ENCODE data around the gene RAB28.

RAB28 gene

DNA sequence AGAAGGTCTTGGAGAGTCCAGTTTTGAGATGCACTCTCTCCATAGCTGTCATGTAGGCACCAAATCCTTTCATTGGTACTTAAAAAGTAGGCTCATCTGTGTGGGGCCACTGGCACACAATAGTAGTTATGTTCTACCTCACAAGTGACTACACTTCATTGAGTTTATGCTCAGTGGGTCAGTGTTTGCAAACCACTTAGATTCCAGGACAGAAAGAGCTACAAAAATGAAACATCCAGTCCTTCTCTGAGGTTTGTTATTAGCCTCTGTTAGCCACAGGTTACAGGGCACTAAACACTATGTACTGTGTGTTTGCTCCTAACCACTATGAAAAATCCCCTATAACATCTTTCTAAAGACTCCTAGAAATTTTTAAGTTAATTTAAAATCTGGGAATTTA lies 13.8 kb downstream of the RAB28 start:
- Histone ChIP-seq H2BK12ac (ENCODE audit: low read length in 2 of 2) (no peak overlapping the region), H4K8ac (ENCODE audit: low read length) (no peak overlapping the region), H3K4me3 (ENCODE audit: insufficient read depth in 1 of 2, low read depth in 1 of 2, low read length in 2 of 2) (no peak overlapping the region), H3K9me3 (ENCODE audit: control insufficient read depth, low read length) (no peaks in the 10 kb centered on the region), H3K14ac (ENCODE audit: low read length in 2 of 2) (no peak overlapping the region), H3K23ac (ENCODE audit: low read length in 2 of 2) (no peak overlapping the region), H4K91ac (ENCODE audit: low read length) (no peak overlapping the region), H3K27me3 (ENCODE audit: control insufficient read depth in 1 of 2, insufficient read depth in 1 of 2, low read length in 2 of 2) (no peaks in the 10 kb centered on the region), H3K27ac (ENCODE audit: low read length, poor library complexity, severe bottlenecking) (no peak overlapping the region), H2BK5ac (ENCODE audit: low read depth, low read length, poor library complexity, severe bottlenecking) (no peak overlapping the region), H3K4ac (ENCODE audit: low read depth in 1 of 2, low read length in 2 of 2) (no peak overlapping the region), H2AFZ (ENCODE audit: low read depth, low read length) (no peak overlapping the region), H2BK120ac (ENCODE audit: low read depth, low read length) (no peak overlapping the region), H2BK15ac (ENCODE audit: low read depth, poor library complexity, severe bottlenecking) (no peak overlapping the region), H3K9ac (ENCODE audit: low read length) (no peak overlapping the region), H3K36me3 (ENCODE audit: control insufficient read depth in 1 of 2, insufficient read depth in 2 of 2, low read depth in 1 of 2, low read length in 2 of 2) (peaks cover 3 to 25% of the 10 kb centered on the region in 2 experiments), H2AK5ac (ENCODE audit: low read length, severe bottlenecking) (no peak overlapping the region), H3K79me1 (replicated peaks; ENCODE audit: low read length, poor library complexity, severe bottlenecking) (peaks cover 12% of the 10 kb centered on the region), H3K18ac (ENCODE audit: low read depth in 1 of 2, low read length in 2 of 2) (no peak overlapping the region), H3K4me1 (ENCODE audit: control insufficient read depth, insufficient read depth, low read depth, low read length) (no peaks in the 10 kb centered on the region), H3K4me2 (ENCODE audit: low read length, poor library complexity, severe bottlenecking) (no peak overlapping the region)
- DNase-seq: peak; percentile 18

DNA sequence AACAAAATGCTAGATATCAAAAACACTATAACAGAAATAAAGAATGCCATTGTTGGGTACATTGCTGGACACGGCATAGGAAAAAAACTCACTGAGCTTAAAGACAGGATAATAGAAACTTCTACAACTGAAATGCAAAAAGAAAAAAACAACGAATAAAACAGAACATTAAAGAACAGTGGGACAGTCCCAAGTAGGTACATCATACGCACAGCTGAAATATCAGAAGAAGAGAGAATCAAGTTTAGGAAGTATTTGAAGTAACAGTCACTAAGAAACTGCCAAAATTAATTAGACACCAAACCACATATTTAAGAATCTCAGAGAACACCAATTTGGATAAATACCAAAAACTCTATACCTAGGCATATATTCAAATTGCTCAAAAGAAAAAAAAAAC lies 19.2 kb downstream of the RAB28 start:
- Histone ChIP-seq H3K9ac (ENCODE audit: low read length) (no peak overlapping the region), H2AFZ (ENCODE audit: low read depth, low read length) (no peak overlapping the region), H3K9me3 (ENCODE audit: control insufficient read depth, low read length) (no peaks in the 10 kb centered on the region), H3K4me2 (ENCODE audit: low read length, poor library complexity, severe bottlenecking) (no peak overlapping the region), H2BK12ac (ENCODE audit: low read length in 2 of 2) (no peak overlapping the region), H2BK15ac (ENCODE audit: low read depth, poor library complexity, severe bottlenecking) (no peak overlapping the region), H3K27me3 (ENCODE audit: control insufficient read depth in 1 of 2, insufficient read depth in 1 of 2, low read length in 2 of 2) (no peaks in the 10 kb centered on the region), H3K4ac (ENCODE audit: low read depth in 1 of 2, low read length in 2 of 2) (no peak overlapping the region), H3K4me3 (ENCODE audit: insufficient read depth in 1 of 2, low read depth in 1 of 2, low read length in 2 of 2) (no peak overlapping the region), H3K14ac (ENCODE audit: low read length in 2 of 2) (no peak overlapping the region), H3K36me3 (ENCODE audit: control insufficient read depth in 1 of 2, insufficient read depth in 2 of 2, low read depth in 1 of 2, low read length in 2 of 2) (peaks cover 3 to 13% of the 10 kb centered on the region in 2 experiments), H3K27ac (ENCODE audit: low read length, poor library complexity, severe bottlenecking) (no peak overlapping the region), H3K4me1 (ENCODE audit: control insufficient read depth, insufficient read depth, low read depth, low read length) (no peaks in the 10 kb centered on the region), H2BK5ac (ENCODE audit: low read depth, low read length, poor library complexity, severe bottlenecking) (no peak overlapping the region), H3K79me1 (replicated peaks; ENCODE audit: low read length, poor library complexity, severe bottlenecking) (peaks cover 17% of the 10 kb centered on the region), H3K23ac (ENCODE audit: low read length in 2 of 2) (no peak overlapping the region), H4K8ac (ENCODE audit: low read length) (no peak overlapping the region), H2AK5ac (ENCODE audit: low read length, severe bottlenecking) (no peak overlapping the region), H2BK120ac (ENCODE audit: low read depth, low read length) (no peak overlapping the region), H4K91ac (ENCODE audit: low read length) (no peak overlapping the region), H3K18ac (ENCODE audit: low read depth in 1 of 2, low read length in 2 of 2) (no peak overlapping the region)
- 100% methylated on average over 1 of the region's 3 CpGs for WGBS
- DNase-seq: no peak

DNA sequence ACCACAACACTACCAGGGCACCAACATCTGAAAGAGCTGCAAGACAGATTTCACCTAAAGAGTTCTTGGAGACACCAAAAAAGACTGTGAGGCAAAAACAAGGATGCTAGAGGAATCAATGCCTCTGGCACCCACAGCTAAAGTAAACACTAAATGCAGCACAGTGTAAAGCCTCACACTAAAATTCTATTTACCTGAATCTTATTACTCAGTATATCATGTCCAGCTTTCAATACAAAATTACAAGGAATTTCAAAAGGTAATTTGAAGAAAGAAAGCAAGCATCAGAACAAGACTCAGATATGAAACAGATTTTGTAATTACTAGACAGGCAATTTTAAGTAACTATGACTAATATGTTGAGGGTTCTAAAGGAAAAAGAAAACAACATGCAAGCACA lies 19.6 kb downstream of the RAB28 start:
- Histone ChIP-seq H3K9ac (ENCODE audit: low read length) (no peak overlapping the region), H2AFZ (ENCODE audit: low read depth, low read length) (no peak overlapping the region), H2BK15ac (ENCODE audit: low read depth, poor library complexity, severe bottlenecking) (no peak overlapping the region)

DNA sequence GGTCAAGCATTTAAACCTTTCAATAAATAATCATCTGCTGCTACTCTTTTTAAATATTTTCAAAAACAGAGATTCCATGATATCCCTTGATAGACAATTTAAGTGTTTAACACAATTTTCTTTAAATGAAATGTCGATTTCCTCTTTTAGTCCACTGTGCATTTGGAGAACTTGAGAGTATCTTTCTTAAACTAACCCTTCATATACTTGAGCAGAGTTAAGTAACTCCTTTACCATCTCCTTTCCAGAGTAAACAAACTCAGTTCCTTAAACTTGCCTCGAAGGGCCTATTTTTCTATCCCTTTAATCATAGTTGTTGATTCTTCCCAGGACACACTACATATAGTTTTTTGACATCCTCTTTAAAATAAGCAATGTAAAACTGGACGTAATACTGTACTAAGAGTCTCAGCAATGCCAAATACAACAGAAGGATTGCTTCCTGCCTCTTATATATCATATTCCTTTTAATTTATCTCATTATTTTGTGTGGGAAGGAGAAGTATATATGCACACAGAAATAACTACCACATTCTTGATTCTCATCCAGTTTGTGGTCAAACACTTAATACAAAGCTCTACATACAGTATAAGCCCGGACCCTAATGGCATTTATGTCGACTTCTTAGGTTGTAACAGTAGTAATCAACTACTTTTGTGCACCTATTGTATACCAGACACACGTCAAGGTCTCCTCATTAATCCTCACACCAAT lies 22.8 kb downstream of the RAB28 start:
- peaks cover 0 to 17% of the 10 kb centered on the region in 2 experiments for H3K36me3 ChIP-seq (ENCODE audit: control insufficient read depth in 1 of 2, insufficient read depth in 2 of 2, low read depth in 1 of 2, low read length in 2 of 2)
- no peak overlapping the region for H3K4me3 ChIP-seq (ENCODE audit: insufficient read depth in 1 of 2, low read depth in 1 of 2, low read length in 2 of 2)
- peak; percentile 16 for DNase-seq
- no peaks in the 10 kb centered on the region for H3K4me1 ChIP-seq (ENCODE audit: control insufficient read depth, insufficient read depth, low read depth, low read length)
- 86% methylated on average over 4 of the region's 6 CpGs for WGBS
- H3K23ac ChIP-seq (ENCODE audit: low read length in 2 of 2): no peak overlapping the region
- no peak overlapping the region for H2AFZ ChIP-seq (ENCODE audit: low read depth, low read length)
- H3K27me3 ChIP-seq (ENCODE audit: control insufficient read depth in 1 of 2, insufficient read depth in 1 of 2, low read length in 2 of 2): no peaks in the 10 kb centered on the region
- no peak overlapping the region for H3K14ac ChIP-seq (ENCODE audit: low read length in 2 of 2)
- no peak overlapping the region for H2AK5ac ChIP-seq (ENCODE audit: low read length, severe bottlenecking)
- no peak overlapping the region for H3K27ac ChIP-seq (ENCODE audit: low read length, poor library complexity, severe bottlenecking)
- H3K18ac ChIP-seq (ENCODE audit: low read depth in 1 of 2, low read length in 2 of 2): no peak overlapping the region
- no peak overlapping the region for H4K8ac ChIP-seq (ENCODE audit: low read length)
- no peak overlapping the region for H3K4ac ChIP-seq (ENCODE audit: low read depth in 1 of 2, low read length in 2 of 2)
- H2BK5ac ChIP-seq (ENCODE audit: low read depth, low read length, poor library complexity, severe bottlenecking): no peak overlapping the region
- no peak overlapping the region for H2BK120ac ChIP-seq (ENCODE audit: low read depth, low read length)
- no peak overlapping the region for H3K4me2 ChIP-seq (ENCODE audit: low read length, poor library complexity, severe bottlenecking)
- H3K9ac ChIP-seq (ENCODE audit: low read length): no peak overlapping the region
- H2BK15ac ChIP-seq (ENCODE audit: low read depth, poor library complexity, severe bottlenecking): no peak overlapping the region
- peaks cover 13% of the 10 kb centered on the region for H3K79me1 ChIP-seq (replicated peaks; ENCODE audit: low read length, poor library complexity, severe bottlenecking)
- H4K91ac ChIP-seq (ENCODE audit: low read length): no peak overlapping the region
- H2BK12ac ChIP-seq (ENCODE audit: low read length in 2 of 2): no peak overlapping the region
- no peaks in the 10 kb centered on the region for H3K9me3 ChIP-seq (ENCODE audit: control insufficient read depth, low read length)

More for the DNA sequence above, 19.6 kb downstream of the RAB28 start:
- no peak overlapping the region for H4K8ac ChIP-seq (ENCODE audit: low read length)
- no peaks in the 10 kb centered on the region for H3K27me3 ChIP-seq (ENCODE audit: control insufficient read depth in 1 of 2, insufficient read depth in 1 of 2, low read length in 2 of 2)
- no peaks in the 10 kb centered on the region for H3K9me3 ChIP-seq (ENCODE audit: control insufficient read depth, low read length)
- H3K36me3 ChIP-seq (ENCODE audit: control insufficient read depth in 1 of 2, insufficient read depth in 2 of 2, low read depth in 1 of 2, low read length in 2 of 2): peaks cover under 1 to 12% of the 10 kb centered on the region in 2 experiments
- H2BK5ac ChIP-seq (ENCODE audit: low read depth, low read length, poor library complexity, severe bottlenecking): no peak overlapping the region
- DNase-seq: no peak
- no peak overlapping the region for H3K27ac ChIP-seq (ENCODE audit: low read length, poor library complexity, severe bottlenecking)
- H3K4ac ChIP-seq (ENCODE audit: low read depth in 1 of 2, low read length in 2 of 2): no peak overlapping the region
- H3K4me1 ChIP-seq (ENCODE audit: control insufficient read depth, insufficient read depth, low read depth, low read length): no peaks in the 10 kb centered on the region
- H3K14ac ChIP-seq (ENCODE audit: low read length in 2 of 2): no peak overlapping the region
- no peak overlapping the region for H3K4me2 ChIP-seq (ENCODE audit: low read length, poor library complexity, severe bottlenecking)
- H4K91ac ChIP-seq (ENCODE audit: low read length): no peak overlapping the region
- no peak overlapping the region for H2BK12ac ChIP-seq (ENCODE audit: low read length in 2 of 2)
- no peak overlapping the region for H3K4me3 ChIP-seq (ENCODE audit: insufficient read depth in 1 of 2, low read depth in 1 of 2, low read length in 2 of 2)
- no peak overlapping the region for H2BK120ac ChIP-seq (ENCODE audit: low read depth, low read length)
- H2AK5ac ChIP-seq (ENCODE audit: low read length, severe bottlenecking): no peak overlapping the region
- peaks cover 14% of the 10 kb centered on the region for H3K79me1 ChIP-seq (replicated peaks; ENCODE audit: low read length, poor library complexity, severe bottlenecking)
- H3K18ac ChIP-seq (ENCODE audit: low read depth in 1 of 2, low read length in 2 of 2): no peak overlapping the region
- H3K23ac ChIP-seq (ENCODE audit: low read length in 2 of 2): no peak overlapping the region
